Loucy (cell line): Measurements from ENCODE around the gene MACROH2A2.

Experiments
- H2AFZ ChIP-seq: fragments of 200-600 bp; sonication (generic); 2 replicates; pipeline ENCODE4 v1.6.0; 2016; ENCODE audit warnings: antibody characterized with exemption, mild to moderate bottlenecking, low read length, moderate library complexity
- H3F3A ChIP-seq: fragments of 200-600 bp; 2 replicates; pipeline ENCODE4 v1.6.0; 2016; ENCODE audit warnings: antibody characterized with exemption, low read depth, mild to moderate bottlenecking
- H3K27me3 ChIP-seq: fragments of 200-600 bp; sonication (generic); 2 replicates; pipeline ENCODE4 v1.6.1; 2014; ENCODE audit warnings: low read length, mild to moderate bottlenecking; ENCODE audit not compliant: insufficient read depth, poor library complexity, severe bottlenecking
- H3K36me3 ChIP-seq: fragments of 200-600 bp; sonication (generic); 2 replicates; pipeline ENCODE4 v1.6.1; 2016; ENCODE audit warnings: low read length; ENCODE audit not compliant: insufficient read depth
- H3K4me1 ChIP-seq: fragments of 200-600 bp; sonication (generic); 2 replicates; pipeline ENCODE4 v1.5.1; 2014; ENCODE audit warnings: low read length, mild to moderate bottlenecking; ENCODE audit not compliant: insufficient read depth, poor library complexity, severe bottlenecking
- H3K4me2 ChIP-seq: fragments of 200-600 bp; sonication (generic); 2 replicates; pipeline ENCODE4 v1.6.0; 2014; ENCODE audit warnings: antibody characterized with exemption, low read length, low read depth, mild to moderate bottlenecking; ENCODE audit not compliant: poor library complexity, severe bottlenecking
- H3K4me3 ChIP-seq: fragments of 200-600 bp; sonication (generic); 2 replicates; pipeline ENCODE4 v1.5.1; 2014; ENCODE audit warnings: low read length, mild to moderate bottlenecking, mixed read lengths; ENCODE audit not compliant: poor library complexity, severe bottlenecking
- H3K79me2 ChIP-seq: fragments of 200-600 bp; sonication (generic); 2 replicates; pipeline ENCODE4 v1.6.1; 2014; ENCODE audit warnings: low read length; ENCODE audit not compliant: insufficient read depth
- H3K9ac ChIP-seq: fragments of 200-600 bp; sonication (generic); 2 replicates; pipeline ENCODE4 v1.6.0; 2014; ENCODE audit warnings: mild to moderate bottlenecking, low read depth, low read length, moderate library complexity; ENCODE audit not compliant: poor library complexity, severe bottlenecking
- H3K9me2 ChIP-seq: fragments of 200-600 bp; sonication (generic); replicated peaks from 2 replicates; pipeline ENCODE4 v1.6.1; 2016; ENCODE audit warnings: low read depth, low read length, mixed read lengths
- H3K9me3 ChIP-seq: fragments of 200-600 bp; sonication (generic); 2 replicates; pipeline ENCODE4 v1.6.1; 2014; ENCODE audit warnings: mild to moderate bottlenecking, antibody characterized with exemption, low read length, low read depth; ENCODE audit not compliant: insufficient read depth
- H4K20me1 ChIP-seq: fragments of 200-600 bp; sonication (generic); 2 replicates; pipeline ENCODE4 v1.6.0; 2014; ENCODE audit warnings: antibody characterized with exemption, low read length, mild to moderate bottlenecking; ENCODE audit not compliant: insufficient read depth, poor library complexity, severe bottlenecking
- CTCF ChIP-seq: fragments of 200-600 bp; sonication (generic); conservative IDR thresholded peaks from 2 replicates; pipeline ENCODE4 v1.5.1; 2014; ENCODE audit warnings: mild to moderate bottlenecking, antibody characterized with exemption, low read length
- EZH2phosphoT487 ChIP-seq: fragments of 200-600 bp; IDR thresholded peaks from 2 replicates; pipeline ENCODE4 v1.6.1; 2018; ENCODE audit warnings: antibody characterized with exemption, mild to moderate bottlenecking, moderate library complexity, borderline replicate concordance

MACROH2A2 gene

DNA sequence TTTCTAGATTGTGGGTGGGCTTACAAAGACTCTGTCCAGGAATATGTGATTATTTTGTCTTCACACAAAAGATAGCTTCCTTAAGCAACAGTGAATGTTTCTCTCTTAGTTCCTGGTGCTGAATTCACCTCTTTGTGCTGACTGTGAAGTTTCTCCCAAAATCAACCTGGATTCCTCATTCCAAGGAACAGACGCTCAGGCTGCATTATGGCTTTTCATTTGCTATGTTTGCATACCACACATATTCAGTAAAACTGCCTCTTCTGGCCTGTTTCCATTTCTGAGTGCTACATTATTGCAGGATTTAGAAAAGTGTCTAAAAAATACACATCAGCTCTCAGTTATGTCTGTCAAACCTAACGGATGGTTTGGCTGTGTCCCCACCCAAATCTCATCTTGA, 21.5 kb downstream of the MACROH2A2 start:
- H3K27me3 ChIP-seq, result no peaks in the 10 kb centered on the region
- H2AFZ ChIP-seq, result no peak overlapping the region
- H3K36me3 ChIP-seq, result no peaks in the 10 kb centered on the region
- no peaks in the 10 kb centered on the region for H3K9me3 ChIP-seq
- no peaks in the 10 kb centered on the region for H3F3A ChIP-seq
- H3K4me1 ChIP-seq, result no peaks in the 10 kb centered on the region
- H3K9me2 ChIP-seq, result no peaks in the 10 kb centered on the region
- TF ChIP-seq CTCF (no peak), EZH2phosphoT487 (no peak)
- H3K79me2 ChIP-seq, result no peaks in the 10 kb centered on the region
- no peak overlapping the region for H3K9ac ChIP-seq
- H4K20me1 ChIP-seq, result no peaks in the 10 kb centered on the region
- no peak overlapping the region for H3K4me2 ChIP-seq
- no peak overlapping the region for H3K4me3 ChIP-seq

DNA sequence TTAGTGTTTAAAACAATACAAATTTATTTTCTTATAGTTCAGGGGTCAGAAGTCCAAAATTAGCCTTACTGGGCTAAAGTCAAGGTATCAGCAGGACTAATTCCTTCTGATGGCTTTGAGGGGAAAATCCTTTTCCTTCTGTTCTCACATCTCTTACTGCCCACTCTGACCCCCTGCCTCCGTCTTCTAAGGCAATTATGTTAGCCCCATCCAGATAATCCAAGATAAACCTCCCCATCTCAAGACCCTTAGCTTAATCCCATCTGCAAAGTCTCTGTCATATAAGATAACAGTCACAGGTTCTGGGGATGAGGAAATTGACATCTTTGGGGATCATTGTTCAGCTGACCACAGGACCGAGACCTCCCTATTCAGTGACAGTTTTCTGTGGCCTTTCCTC, 22.3 kb downstream of the MACROH2A2 start:
- TF ChIP-seq EZH2phosphoT487 (no peak), CTCF (no peak)
- Histone ChIP-seq H4K20me1 (no peaks in the 10 kb centered on the region), H3K9me2 (no peaks in the 10 kb centered on the region)

GRCh38 chr10:70078329-70078728, 25.7 kb downstream of the MACROH2A2 start:
- Histone ChIP-seq H3K79me2 (no peaks in the 10 kb centered on the region), H3K9me2 (no peaks in the 10 kb centered on the region), H3K4me1 (no peaks in the 10 kb centered on the region), H3K4me3 (no peak overlapping the region), H3F3A (no peaks in the 10 kb centered on the region), H3K36me3 (no peaks in the 10 kb centered on the region), H2AFZ (no peak overlapping the region), H3K4me2 (no peak overlapping the region), H3K9ac (no peak overlapping the region), H3K9me3 (no peaks in the 10 kb centered on the region), H4K20me1 (no peaks in the 10 kb centered on the region), H3K27me3 (no peaks in the 10 kb centered on the region)
- TF ChIP-seq EZH2phosphoT487, result no peak
- TF ChIP-seq CTCF, result no peak

More for the DNA sequence above, 22.3 kb downstream of the MACROH2A2 start:
- no peak overlapping the region for H3K4me2 ChIP-seq
- H3K27me3 ChIP-seq, result no peaks in the 10 kb centered on the region
- H3K4me3 ChIP-seq, result no peak overlapping the region
- no peaks in the 10 kb centered on the region for H3K79me2 ChIP-seq
- H3K9ac ChIP-seq, result no peak overlapping the region
- no peaks in the 10 kb centered on the region for H3K9me3 ChIP-seq
- no peaks in the 10 kb centered on the region for H3F3A ChIP-seq
- H3K4me1 ChIP-seq, result no peaks in the 10 kb centered on the region
- H3K36me3 ChIP-seq, result no peaks in the 10 kb centered on the region
- no peak overlapping the region for H2AFZ ChIP-seq
